Activated T-cell treated with anti-CD3 and anti-CD28 coated beads for 48 hours (primary cell): ENCODE results near the gene PAK1.

Source experiments
- DNase-seq: peaks from one replicate; pipeline ENCODE4 v3.0.0-alpha.2; 2020; ENCODE audit warnings: low read depth

The PAK1 gene

DNA sequence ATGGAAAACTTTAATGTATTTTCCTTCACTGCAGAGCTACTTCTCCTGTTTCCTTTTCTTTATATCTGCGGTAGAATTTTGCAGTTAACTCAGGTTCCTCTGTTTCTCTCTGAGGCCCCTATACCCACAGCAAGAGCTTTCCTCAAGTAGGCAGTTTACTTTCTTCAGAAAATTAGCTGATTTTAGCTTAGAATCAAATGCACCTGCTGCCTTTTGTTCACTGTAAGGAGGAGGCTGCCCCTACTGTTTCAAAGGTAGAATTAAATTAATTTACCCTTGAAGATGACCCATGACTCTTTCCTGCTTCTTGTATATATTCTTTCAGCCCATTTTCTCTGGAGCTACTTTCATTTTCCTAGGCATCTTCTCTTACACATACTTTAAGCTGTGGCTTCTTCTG is 103.7 kb downstream of the PAK1 start:
- no peak for DNase-seq

DNA sequence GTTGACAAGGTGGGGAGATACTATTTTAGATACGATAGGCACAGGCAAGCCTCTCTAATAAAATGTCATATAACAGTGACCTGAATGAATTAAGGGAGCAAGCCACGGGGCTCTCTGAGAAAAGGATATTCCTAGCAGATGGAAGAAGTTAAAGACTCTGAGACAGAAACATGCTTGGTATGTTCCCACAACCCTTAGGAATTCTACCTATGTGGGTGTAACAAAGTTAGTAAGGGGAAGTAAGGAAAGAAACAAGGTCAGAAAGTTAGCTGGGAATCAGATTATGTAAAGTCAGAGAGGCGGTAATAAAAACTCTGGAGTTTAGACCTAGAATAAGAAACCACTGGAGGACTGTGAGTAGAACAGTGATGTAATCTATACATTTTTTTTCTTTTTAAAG is 112.7 kb downstream of the PAK1 start:
- DNase-seq: no peak

DNA sequence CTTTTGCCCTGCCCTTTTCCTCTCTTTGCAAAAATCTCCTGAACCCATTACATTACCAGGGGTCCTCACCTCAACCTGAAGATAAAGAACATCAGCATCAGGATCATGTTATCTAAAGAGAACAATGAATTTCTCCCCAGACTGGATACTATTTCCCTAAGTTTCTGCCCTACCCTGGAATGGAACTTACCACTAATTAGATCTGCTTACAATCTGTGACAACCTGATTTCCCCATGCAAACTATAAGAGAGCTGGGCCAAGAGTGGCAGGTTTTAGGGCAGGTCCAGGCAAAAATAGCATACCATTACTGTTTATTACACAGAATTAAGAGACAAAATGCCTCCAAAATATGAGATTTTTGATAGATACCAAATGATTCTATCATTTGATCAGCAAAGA is 114.4 kb downstream of the PAK1 start:
- DNase-seq: no peak

DNA sequence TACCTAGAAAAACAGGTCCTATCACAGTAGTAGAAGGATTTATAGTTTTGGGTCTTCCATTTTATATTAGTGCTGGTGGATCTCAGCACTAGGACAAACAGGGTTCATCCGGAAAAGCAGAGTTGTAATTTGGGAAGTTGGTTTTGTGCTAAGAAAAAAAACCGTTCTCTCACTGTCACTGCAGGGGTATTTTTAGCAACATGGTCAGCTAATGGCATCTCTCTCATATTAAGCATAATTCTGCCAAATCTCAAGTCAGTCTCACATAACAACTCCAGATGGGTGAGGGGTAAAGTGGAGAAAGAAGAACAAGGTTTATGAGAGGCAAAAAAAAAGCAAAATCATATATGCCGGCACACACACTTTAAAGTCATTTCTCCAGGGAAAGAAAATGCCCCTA is 120.8 kb downstream of the PAK1 start:
- DNase-seq: no peak

DNA sequence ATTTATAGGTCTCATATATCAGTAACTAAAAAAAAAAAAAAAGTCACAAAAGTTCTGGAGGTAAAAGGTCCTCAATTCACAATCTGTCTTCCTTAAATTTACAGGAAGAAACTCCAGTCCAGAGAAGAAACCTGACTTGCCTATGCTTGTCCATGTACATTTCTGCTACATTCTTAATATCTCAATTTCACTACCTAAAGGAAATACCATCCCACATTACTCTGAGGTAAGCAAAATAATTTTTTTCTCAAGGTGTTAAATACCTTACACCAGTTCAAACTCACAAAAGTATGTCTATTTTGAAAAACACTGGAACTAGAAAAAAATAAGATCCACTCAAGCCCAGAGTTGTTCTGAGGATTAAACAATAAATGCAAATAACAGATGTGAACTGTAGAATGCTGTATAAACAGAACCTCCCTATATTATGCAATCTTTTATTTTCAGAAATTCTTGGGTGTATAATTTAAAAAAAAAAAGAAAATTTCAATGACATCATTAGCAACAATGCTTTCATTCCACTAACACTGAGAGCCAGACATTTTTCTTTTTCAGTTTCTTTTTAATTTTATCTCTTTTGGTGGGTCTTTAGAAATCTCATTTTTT is 122.5 kb downstream of the PAK1 start:
- DNase-seq: no peak

DNA sequence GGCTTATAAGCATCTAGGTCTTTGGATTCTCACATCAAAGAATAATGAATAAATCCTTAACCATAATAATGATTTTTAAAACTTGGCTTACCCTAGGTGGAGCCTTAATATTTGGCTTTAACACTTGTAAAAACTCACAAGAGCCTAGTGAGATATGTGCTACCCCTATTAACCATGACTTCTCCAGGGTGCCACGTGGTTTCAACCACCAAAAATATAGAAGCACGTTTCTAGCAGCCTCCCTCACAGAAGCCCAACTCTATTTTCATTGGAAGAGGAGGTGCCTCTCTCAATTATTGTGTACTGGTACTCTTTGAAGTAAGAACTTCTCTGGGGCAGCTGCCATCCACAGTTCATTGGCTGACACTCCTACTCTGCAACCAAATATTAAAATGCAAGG is 125.9 kb downstream of the PAK1 start:
- no peak for DNase-seq

DNA sequence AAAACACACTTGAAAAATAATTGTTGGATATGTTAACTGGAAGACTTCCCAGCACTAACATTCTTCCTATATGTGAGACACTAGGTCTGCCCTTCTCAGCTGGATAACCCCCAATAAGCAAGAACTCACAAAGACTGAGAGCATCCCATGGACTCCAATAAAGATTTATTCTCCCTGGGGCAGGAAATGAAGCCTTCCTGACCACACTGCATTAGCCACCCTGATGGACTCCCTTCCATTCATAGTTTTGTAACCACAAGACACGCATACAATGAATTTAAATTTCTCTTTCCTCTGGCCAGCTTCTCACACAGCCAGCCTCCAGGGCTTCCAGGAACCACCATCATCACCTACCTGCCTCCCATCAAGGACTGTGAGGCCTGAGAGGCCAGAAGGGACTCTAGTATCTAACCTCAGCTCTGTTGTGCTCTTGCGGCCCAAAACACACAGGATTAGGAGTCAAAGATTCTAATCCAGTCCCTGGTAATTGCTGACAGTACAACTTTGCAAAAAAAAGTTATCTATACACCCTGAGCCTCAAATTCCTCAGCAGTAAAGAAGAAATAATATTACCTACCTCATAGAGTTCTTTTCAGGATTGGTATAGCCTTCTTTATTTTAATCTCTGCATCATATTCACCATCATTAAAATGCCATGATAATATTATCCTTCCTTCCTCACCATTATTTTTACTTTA is 126.8 kb downstream of the PAK1 start:
- DNase-seq: no peak

DNA sequence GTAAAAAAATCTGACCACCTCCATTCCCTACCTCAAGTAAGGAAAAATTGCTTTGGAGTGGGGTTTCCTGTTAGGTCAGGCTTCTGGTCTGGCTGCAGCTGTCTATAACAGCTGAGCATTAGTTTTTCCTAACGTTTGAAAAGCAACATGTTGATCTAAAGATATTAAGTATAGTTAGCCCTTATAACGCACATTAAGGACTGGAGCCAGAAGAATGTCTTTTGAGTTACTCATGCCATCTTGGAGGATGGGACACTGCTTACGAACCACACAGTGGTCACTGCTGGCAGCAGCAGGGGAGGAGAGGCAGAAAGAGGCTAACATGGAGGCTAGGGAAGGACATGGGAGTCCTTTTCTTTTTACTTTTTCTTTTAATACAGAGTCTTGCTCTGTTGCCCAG is 128.3 kb downstream of the PAK1 start:
- no peak for DNase-seq

DNA sequence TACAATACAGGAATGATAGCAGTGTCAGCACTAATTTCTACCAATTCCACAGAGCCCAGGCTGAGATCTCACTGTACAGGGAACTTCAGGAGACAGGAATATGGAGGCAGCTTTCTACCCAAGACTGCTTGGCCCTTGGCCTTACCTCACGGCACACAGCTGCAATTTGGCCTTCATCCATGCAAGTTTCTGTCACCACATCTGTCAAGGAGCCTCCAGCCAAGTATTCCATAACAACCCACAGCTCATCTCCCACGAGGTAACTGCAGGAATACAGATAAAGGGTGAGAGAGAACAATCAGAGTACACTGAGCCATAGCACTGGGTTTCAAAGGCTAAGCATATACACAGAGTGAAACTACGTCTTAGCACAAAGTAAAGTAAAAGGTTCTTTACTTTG is 133.4 kb downstream of the PAK1 start:
- no peak for DNase-seq

DNA sequence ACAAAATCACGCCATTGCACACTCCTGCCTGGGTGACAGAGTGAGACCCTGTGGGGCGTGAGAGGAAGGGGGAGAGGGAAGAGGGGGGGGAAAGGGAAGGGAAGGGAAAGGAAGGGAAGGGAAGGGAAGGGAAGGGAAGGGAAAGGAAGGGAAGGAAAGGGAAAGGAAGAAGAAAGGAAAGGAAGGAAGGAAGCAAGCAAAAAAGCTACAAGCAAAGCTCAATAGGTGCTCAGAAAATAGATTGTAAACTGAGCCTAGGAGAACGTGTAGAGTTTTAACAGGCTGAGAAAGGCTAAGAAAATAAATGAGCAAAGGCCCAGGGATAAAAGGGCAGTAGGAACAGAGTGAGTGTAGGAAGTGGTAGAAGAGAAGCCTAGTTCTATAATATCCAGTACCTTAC is 141.6 kb downstream of the PAK1 start:
- no peak for DNase-seq

DNA sequence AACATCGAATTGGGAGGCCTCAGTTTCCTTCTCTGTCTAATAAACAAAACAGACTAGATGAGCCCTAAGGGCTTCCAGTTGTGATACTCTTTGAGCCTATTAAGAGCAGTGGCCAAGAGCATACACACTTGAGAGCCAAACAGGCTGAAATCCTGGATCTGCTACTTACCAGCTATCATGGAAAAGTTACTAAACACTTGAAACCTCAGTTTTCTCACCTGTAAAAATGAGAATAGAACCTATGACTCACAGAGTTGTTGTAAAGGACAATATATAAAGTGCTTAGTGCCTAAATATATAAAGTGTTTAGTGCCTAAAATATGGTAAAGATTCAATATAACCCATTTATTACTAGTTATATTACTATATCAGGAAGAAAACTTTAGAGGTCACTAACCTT is 148.7 kb downstream of the PAK1 start:
- DNase-seq: no peak

DNA sequence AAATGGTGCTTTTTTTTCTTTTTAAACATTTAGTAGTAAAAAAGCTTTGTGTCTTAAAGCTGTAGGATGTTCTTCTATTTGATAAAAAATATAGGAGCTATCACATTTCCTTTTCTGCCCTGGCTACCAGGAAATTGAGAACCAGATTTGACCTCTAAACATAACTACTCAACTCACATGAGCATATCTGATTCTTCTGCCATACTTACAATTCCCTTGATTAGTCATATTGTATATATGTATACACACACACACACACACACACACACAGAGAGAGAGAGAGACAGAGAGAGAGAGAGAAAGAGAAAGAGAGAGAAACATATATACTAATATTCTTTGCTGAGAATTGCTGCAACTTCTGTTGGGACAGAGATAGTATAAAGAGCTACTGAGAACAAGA is 149.4 kb downstream of the PAK1 start:
- DNase-seq: no peak

DNA sequence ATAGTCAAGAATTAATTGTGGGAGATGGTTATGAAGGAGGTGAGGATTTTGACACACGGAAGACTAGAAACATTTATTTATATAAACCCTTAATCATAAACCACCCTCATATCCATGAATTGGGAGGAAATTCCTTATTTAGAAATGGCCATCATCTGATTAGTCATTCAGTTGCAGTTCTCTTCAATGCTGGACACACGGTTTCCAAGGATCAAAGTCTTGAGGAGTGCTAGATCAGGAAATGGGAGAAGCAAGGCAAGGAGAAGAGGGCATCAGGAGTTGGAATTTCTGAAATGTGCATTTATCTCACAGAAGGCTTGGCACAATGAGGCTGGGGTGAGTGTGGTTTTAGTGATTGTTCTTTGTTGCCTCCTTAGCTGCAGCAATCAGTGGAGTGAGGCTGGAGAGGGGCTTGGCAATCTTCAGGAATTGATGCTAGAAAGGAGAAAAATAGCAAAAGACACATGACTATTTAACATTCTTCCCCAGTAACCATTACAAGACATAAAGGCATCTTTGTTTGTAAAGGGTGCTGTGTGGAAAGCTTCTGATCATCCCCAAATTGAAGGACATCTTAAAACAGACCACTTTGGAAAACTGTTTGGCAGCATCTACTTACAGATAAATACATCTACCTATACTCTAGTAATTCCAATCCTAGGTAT is 150.8 kb downstream of the PAK1 start:
- DNase-seq: no peak

DNA sequence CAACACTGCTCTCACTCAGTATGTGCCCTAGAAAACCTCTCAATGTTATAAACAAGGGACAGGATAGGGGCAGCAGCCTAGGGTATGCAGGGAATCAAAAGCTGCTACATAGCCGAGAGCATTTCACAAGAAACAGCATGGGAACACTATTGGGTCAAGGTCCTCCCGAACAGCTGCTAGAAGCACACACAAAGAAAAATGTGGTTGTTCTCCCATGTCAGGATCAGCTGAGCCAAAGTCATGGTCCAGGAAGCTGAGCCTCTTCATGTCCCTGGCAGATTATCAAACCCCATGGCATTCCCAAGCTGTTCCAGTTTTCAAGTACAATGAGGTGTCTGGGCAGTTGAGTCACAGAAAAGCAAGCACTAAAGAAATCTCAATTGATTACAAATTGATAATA is 151.4 kb downstream of the PAK1 start:
- no peak for DNase-seq

DNA sequence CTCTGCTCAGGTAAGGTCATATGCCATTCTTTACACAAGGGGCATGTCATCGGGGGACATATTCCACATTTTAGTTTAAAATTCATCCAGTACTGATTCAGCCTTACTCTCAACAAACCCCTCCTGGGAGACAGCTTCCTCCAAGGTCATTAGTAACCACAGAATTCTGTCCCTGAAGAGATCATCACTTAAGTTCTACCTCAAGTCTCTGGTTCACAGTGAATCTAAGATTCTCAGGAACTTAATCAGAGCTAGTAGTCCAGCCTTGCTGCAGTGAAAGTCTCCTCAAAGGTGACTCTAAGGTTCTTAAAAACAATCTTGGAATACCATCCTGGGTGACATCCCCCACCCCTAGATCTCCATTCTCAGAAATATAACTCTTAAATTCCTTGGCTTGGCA is 153.5 kb downstream of the PAK1 start:
- no peak for DNase-seq

DNA sequence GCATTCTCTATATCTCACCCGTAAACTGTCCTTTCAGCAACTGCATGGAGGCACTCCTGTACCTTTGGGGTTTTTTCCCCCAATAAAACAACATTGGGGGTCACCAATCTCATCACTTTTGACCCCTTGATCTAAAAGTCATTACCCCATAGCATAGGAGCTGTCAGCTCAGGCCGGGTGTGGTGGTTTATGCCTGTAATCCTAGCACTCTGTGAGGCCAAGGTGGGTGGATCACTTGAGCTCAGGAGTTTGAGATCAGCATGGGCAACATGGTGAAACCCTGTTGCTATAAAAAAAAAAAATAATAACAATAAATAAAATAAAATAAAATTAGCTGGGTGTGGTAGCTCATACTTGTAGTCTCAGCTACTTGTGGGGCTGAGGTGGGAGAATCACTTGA is 155.3 kb downstream of the PAK1 start:
- DNase-seq: no peak

DNA sequence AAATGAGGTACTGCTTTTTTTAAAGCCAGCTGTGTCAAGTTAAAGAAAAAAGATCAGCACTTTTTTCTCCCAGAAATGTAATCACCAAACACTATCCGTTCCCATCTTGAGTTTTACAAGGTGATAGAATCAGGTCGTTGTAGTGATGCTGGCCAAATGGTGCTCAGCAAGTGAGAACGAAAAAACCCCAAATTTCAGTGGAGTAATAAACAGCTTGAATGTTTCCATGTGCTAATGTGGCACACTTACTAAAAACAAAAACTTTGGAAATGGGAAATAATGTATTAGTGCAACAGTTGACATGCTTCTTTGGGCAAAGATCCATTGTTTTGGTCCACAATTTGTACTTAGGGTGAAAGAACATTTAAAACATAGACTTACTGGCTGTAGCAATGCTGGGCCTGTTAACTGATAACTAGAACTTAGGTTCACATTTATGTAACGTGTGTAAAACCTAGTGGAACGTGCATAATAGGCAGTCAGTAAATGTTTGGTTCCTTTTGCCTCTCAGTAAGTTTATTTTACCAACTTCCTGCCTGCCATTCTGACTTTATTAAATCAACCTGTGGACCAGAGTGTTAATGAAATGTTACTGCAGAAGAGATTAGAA is 157.1 kb downstream of the PAK1 start:
- no peak for DNase-seq

DNA sequence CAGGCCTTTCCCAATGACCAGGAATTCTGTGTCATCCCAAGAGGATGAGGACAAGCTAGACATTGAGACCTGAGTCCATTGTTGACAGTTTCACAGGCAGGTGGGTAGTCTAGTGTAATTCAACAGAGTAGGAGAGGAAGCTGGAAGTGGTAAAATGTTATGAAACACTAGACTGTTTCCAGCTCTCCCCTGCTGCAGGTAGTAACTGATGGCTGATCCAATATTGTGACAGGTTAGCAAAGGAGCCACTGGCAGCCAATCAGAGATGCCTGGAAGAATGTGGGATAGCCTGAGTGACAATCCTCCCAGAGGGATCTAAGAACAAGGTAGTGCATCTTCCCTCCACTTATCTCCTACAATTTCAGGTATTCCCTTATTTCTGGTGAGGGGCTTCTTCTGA is 161.8 kb downstream of the PAK1 start:
- DNase-seq: no peak

DNA sequence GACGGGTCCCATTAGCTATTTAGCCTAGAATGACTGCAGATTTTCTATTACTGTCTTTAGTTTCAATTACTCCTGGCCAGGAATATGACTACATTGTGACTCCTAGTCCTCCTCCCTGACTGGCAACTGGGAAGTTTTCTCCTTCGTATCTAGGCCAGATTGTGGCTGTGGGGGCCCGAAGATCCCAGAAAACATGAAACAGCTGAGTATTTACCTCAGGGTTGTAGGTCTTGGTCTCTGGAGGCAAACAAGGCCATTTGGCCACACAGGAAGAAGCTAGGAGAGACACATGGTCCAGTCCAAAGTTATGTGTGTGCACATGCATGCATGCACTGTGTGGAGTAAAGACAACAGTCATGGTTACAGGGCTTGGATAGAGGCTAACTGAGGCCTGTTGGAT is 162.2 kb downstream of the PAK1 start:
- DNase-seq: no peak

DNA sequence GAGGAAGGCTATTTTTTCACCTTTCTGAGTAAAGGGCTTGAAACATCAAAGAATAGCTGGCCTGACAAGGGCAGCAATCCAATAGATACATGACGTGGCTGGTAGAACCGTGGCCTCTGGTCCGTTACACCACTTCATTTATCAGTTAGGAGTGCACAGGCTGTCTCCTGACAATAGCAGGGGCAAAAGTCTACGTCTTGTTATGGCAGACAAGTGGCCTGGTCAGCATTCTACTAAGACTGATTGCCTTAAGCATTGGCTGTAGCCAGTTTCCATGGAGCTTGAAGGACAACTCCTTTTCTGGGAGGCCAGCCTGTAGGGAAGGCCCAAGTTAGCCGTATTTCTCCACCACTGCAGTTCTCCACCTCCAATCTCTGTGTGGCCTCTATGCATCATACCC is 163.2 kb downstream of the PAK1 start:
- DNase-seq: no peak

DNA sequence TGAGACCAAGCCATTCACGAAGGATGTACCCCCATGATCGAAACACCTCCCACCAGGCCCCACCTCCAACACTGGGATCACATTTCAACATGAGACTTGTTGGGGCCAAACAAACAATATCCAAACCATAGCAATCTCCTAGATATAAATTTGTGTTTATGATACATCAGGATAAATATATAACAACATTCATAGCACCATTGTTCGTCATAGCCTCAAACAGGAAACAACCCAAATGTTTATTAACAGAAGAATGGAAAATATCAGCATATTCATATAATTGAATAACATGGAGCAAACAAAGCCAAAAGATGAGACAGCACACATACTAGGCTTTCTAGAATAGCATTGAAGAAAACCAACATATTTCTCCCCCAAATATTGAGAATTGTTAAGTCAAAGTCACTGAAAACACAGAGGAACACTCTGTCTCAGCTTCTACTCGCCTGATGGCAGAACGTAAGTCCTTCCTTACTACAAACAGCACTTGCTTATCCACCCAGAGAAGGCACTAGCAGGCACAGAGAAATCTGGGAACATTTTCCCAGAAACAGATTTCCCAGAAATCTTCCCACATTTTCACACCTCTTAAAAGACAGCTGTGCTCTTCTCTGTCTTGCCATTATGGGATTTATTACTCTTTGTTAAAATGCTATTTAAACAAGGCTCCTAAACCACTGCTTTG is 164.4 kb downstream of the PAK1 start:
- DNase-seq: no peak

DNA sequence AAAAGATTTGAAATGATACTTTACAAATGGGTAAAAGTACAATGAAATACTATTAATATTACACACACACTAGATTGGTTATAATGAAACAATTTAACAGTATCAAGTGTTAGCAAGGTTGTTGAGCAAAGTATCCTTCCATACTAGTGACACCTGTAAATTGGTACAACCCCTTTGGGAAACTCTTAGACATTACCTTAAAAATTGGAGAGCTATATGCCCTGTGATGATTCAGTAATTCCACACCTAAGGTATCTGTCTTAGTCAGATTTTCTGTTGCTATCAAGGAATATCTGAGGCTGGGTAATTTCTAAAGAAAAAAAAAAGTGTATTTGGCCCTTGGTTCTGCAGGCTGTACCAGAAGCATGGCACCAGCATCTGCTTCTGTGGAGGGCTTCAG is 165.1 kb downstream of the PAK1 start:
- DNase-seq: no peak

DNA sequence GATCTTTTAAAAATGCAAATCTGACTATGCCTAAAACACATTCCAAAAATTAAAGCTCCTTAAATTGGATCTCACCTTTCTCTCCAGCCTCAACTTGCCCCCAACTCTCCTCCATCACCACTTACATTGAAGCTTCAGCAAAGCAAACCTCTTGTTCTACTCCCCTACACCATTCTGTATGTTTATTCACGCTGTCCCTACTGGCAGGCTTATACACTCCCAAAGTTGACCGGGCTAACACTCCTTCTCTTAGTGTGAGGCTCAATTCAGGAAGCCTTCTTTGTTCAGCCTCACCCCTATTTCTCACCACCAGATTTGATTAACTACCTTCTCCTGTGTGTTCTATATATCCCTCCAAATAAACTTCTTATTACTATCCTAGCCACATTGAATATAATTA is 170.6 kb downstream of the PAK1 start:
- no peak for DNase-seq
